AG04449 (cell line): Measurements from ENCODE around the gene TCN1.

Experiments
- CTCF ChIA-PET: fragments of 350-600 bp; formaldehyde crosslinking; extraction: SDS; loops from one replicate; lab custom pipeline; 2021; ENCODE audit warnings: antibody characterized with exemption; lab: Yijun Ruan, JAX
- POLR2A ChIA-PET: fragments of 400-600, 350-600 bp; formaldehyde crosslinking; extraction: SDS; loops from one replicate; lab custom pipeline; 2020; ENCODE audit warnings: antibody characterized with exemption, inconsistent platforms; lab: Yijun Ruan, JAX
- DNase-seq: peaks from one replicate; pipeline ENCODE4 v3.0.0-alpha.2; 2010; ENCODE audit warnings: low read depth, low spot score
- H3K4me3 ChIP-seq: 2 replicates; pipeline ENCODE4 v1.5.1; 2011; ENCODE audit warnings: low read depth, mild to moderate bottlenecking, control low read depth, low read length
- CTCF ChIP-seq: IDR thresholded peaks from one replicate; pipeline ENCODE4 v1.5.1; 2011; ENCODE audit warnings: mild to moderate bottlenecking, moderate library complexity, low read length, control low read depth, inconsistent platforms; ENCODE audit not compliant: insufficient read depth; ENCODE audit errors: missing control alignments

Gene TCN1

GRCh38 chr11:59813364-59813763 lies 52.9 kb downstream of the TCN1 start:
- POLR2A ChIA-PET, result no interaction called here
- CTCF ChIA-PET, result no interaction called here
- TF ChIP-seq CTCF, result no peak
- no peak overlapping the region for H3K4me3 ChIP-seq
- DNase-seq, result no peak

- POLR2A ChIA-PET, result no interaction called here
- no peak for DNase-seq
- no peak for TF ChIP-seq CTCF
- H3K4me3 ChIP-seq, result no peak overlapping the region
- CTCF ChIA-PET, result interaction anchor here (0.5 to 0.7 kb wide), 2 partner anchors 11 to 59 kb away, joined by 3 read pairs; no protein-coding TSS in a partner anchor
These were observed 54.1 kb downstream of the TCN1 start for GRCh38 chr11:59812220-59812619.

GRCh38 chr11:59810911-59811259 lies 55.4 kb downstream of the TCN1 start:
- peak overlapping the region; percentile 99 for H3K4me3 ChIP-seq
- CTCF ChIA-PET, result interaction anchor here (3.0 to 4.0 kb wide), 2 partner anchors 10 to 56 kb away, joined by 16 to 35 read pairs; partner anchors contain the start of gene STX3
- POLR2A ChIA-PET, result interaction anchor here (1.0 kb wide), 1 partner anchor 56 kb away, joined by 4 read pairs; the partner anchor contains the start of gene STX3
- TF ChIP-seq CTCF, result no peak
- DNase-seq, result no peak

GRCh38 chr11:59810189-59810910 lies 55.9 kb downstream of the TCN1 start, which contains the start of gene MRPL16:
MRPL16 (minus strand) TSS chr11:59810778; CDS start chr11:59810658, 120 bp downstream.
- peak within 1 kb of the TSS; percentile 99 for H3K4me3 ChIP-seq
- POLR2A ChIA-PET, result interaction anchor here (1.0 kb wide), 1 partner anchor 55 kb away, joined by 4 read pairs; the partner anchor contains the start of gene STX3
- CTCF ChIA-PET, result interaction anchor here (1.4 to 4.0 kb wide), 4 partner anchors 9 to 56 kb away, joined by 3 to 35 read pairs (median 10); partner anchors contain the start of gene STX3
- DNase-seq, result peak; percentile 36
- no peak for TF ChIP-seq CTCF

- no peak for TF ChIP-seq CTCF
- ChIA-PET CTCF (interaction anchor here (1.3 to 4.0 kb wide), 2 partner anchors 31 to 53 kb away, joined by 3 to 35 read pairs; partner anchors contain the start of gene STX3), POLR2A (interaction anchor here (1.9 kb wide), 1 partner anchor 52 kb away, joined by 7 read pairs; the partner anchor contains the start of gene STX3)
These were observed 59.2 kb downstream of the TCN1 start for GRCh38 chr11:59807047-59807610.

GRCh38 chr11:59804061-59804460 lies 62.2 kb downstream of the TCN1 start:
- no peak for TF ChIP-seq CTCF
- H3K4me3 ChIP-seq, result no peak overlapping the region
- ChIA-PET POLR2A (no interaction called here), CTCF (interaction anchor here (0.8 to 9.8 kb wide), 5 partner anchors 15 to 266 kb away, joined by 3 to 216 read pairs (median 3); partner anchors contain the start of gene STX3)
- no peak for DNase-seq

More at GRCh38 chr11:59807047-59807610, 59.2 kb downstream of the TCN1 start:
- no peak for DNase-seq
- no peak overlapping the region for H3K4me3 ChIP-seq
